Measurements from ENCODE around the gene CNTN2. TPM values are rescaled to one million over a fixed set of nuclear protein-coding genes. Genes with fewer than 3 reads are reported as not detected.
A peak's percentile ranks its signal among the peaks of the same experiment; 100 is the strongest.

The CNTN2 gene
- total RNA-seq, 2 donors from 2014 or later, result 0.13 TPM; not detected in 1

DNA sequence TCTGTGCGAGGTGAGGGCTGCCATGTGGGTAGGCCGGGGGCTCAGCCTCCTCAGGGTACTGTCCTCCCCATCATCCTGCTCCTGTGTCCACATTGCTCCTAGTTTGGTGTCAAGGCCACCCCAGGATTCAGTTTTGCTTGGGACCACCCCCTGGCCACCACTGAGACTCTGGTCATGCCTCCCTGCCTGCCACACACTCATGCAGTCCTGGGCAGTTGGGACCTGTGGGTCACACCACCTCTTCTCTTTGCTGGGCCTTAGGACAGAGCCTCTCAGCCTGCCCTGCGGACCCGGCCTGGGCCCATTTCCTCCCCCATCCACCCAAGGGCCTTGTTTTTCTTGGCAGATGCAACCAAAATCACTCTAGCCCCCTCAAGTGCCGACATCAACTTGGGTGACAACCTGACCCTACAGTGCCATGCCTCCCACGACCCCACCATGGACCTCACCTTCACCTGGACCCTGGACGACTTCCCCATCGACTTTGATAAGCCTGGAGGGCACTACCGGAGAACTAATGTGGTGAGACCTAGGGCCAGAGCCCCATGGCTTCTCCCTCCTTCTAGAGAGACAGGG lies 21.8 kb downstream of the CNTN2 start:
- Mint-ChIP-seq H3K27ac (no peak overlapping the region), H3K36me3 (ENCODE audit: low read depth) (no peaks in the 10 kb centered on the region), H3K4me3 (no peak overlapping the region), H3K9me3 (no peaks in the 10 kb centered on the region), H3K4me1 (no peaks in the 10 kb centered on the region), H3K27me3 (ENCODE audit: insufficient read depth) (no peaks in the 10 kb centered on the region)
- Histone ChIP-seq H3K4me3 (ENCODE audit: low read length) (no peak overlapping the region), H3K36me3 (ENCODE audit: control insufficient read depth, insufficient read depth, low read length) (no peaks in the 10 kb centered on the region), H3K27me3 (ENCODE audit: control insufficient read depth, insufficient read depth, low read length, poor library complexity, severe bottlenecking) (no peaks in the 10 kb centered on the region), H3K27ac (ENCODE audit: low read depth, low read length) (no peak overlapping the region), H3K9me3 (ENCODE audit: control insufficient read depth, low read length) (no peaks in the 10 kb centered on the region), H3K4me1 (ENCODE audit: control insufficient read depth, insufficient read depth, low read length) (no peaks in the 10 kb centered on the region), H3K9ac (ENCODE audit: extremely low read depth, low read length, poor library complexity, severe bottlenecking) (no peak overlapping the region)
- WGBS, 2 experiments (ENCODE audit: insufficient coverage in 1 of 2, insufficient read length in 1 of 2), result 91 to 95% methylated on average over 6 to 9 of the region's 9 CpGs
- DNase-seq, result peak; percentile 28
- TF ChIP-seq, protein P1, sequence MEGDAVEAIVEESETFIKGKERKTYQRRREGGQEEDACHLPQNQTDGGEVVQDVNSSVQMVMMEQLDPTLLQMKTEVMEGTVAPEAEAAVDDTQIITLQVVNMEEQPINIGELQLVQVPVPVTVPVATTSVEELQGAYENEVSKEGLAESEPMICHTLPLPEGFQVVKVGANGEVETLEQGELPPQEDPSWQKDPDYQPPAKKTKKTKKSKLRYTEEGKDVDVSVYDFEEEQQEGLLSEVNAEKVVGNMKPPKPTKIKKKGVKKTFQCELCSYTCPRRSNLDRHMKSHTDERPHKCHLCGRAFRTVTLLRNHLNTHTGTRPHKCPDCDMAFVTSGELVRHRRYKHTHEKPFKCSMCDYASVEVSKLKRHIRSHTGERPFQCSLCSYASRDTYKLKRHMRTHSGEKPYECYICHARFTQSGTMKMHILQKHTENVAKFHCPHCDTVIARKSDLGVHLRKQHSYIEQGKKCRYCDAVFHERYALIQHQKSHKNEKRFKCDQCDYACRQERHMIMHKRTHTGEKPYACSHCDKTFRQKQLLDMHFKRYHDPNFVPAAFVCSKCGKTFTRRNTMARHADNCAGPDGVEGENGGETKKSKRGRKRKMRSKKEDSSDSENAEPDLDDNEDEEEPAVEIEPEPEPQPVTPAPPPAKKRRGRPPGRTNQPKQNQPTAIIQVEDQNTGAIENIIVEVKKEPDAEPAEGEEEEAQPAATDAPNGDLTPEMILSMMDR (conservative IDR thresholded peaks at IDR 0.05), result no peak

DNA sequence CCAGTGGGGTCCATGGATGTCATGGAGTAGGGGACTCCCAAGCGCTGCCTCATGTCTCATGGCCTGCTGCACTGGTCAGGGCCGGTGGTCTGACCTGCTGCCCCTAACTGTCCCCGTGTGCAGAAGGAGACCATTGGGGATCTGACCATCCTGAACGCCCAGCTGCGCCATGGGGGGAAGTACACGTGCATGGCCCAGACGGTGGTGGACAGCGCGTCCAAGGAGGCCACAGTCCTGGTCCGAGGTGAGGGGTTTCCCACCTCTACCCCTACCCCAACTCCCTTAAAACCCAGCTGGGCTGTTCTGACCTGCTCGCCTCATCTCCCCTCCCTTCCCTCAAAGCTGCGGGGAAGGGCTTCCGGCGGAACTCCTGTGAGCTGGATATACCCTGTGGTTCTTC lies 22.7 kb downstream of the CNTN2 start:
- no peak overlapping the region for H3K4me3 Mint-ChIP-seq
- peak; percentile 27 for DNase-seq
- H3K36me3 ChIP-seq (ENCODE audit: control insufficient read depth, insufficient read depth, low read length), result no peaks in the 10 kb centered on the region
- TF ChIP-seq, protein P1 (conservative IDR thresholded peaks at IDR 0.05), result no peak
- H3K4me1 ChIP-seq (ENCODE audit: control insufficient read depth, insufficient read depth, low read length), result no peaks in the 10 kb centered on the region
- no peaks in the 10 kb centered on the region for H3K9me3 Mint-ChIP-seq
- 92 to 97% methylated on average over 12 to 14 of the region's 14 CpGs for WGBS, 2 experiments (ENCODE audit: insufficient coverage in 1 of 2, insufficient read length in 1 of 2)
- H3K27me3 Mint-ChIP-seq (ENCODE audit: insufficient read depth), result no peaks in the 10 kb centered on the region
- no peak overlapping the region for H3K4me3 ChIP-seq (ENCODE audit: low read length)
- H3K27ac ChIP-seq (ENCODE audit: low read depth, low read length), result no peak overlapping the region
- H3K9me3 ChIP-seq (ENCODE audit: control insufficient read depth, low read length), result no peaks in the 10 kb centered on the region
- H3K4me1 Mint-ChIP-seq, result no peaks in the 10 kb centered on the region
- H3K36me3 Mint-ChIP-seq (ENCODE audit: low read depth), result no peaks in the 10 kb centered on the region
- no peak overlapping the region for H3K27ac Mint-ChIP-seq
- H3K27me3 ChIP-seq (ENCODE audit: control insufficient read depth, insufficient read depth, low read length, poor library complexity, severe bottlenecking), result no peaks in the 10 kb centered on the region
- no peak overlapping the region for H3K9ac ChIP-seq (ENCODE audit: extremely low read depth, low read length, poor library complexity, severe bottlenecking)

DNA sequence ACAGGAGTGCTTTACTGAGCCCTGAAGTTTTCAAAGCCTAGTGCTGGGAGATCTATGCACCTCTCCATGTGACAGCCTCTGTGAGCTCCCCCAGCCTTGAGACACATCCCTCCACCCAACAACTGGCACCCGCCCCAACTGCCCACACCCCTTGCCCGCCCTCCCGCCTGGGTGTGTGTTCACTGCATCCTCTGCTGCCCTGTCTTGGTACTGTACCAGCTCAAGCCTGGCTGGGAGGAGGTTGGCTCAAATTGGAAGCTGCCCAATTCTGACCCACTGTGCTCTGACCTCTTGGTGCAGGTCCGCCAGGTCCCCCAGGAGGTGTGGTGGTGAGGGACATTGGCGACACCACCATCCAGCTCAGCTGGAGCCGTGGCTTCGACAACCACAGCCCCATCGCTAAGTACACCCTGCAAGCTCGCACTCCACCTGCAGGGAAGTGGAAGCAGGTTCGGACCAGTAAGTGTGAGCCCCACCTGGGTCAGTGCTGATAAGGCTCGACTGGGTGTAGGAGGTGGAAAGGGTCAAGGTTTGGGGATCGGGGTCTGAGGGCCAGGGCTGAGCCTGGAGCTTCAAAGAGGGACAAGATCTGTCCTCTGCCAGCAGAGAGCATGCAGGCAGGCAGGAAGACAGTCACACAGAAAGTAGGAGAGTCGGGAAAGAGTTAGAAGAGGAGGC lies 23.3 kb downstream of the CNTN2 start:
- WGBS, 2 experiments (ENCODE audit: insufficient coverage in 1 of 2, insufficient read length in 1 of 2), result 89 to 98% methylated on average over 4 to 13 of the region's 13 CpGs
- peak; percentile 86 for DNase-seq

More for the DNA sequence above, 23.3 kb downstream of the CNTN2 start:
- H3K4me3 ChIP-seq (ENCODE audit: low read length), result no peak overlapping the region
- no peaks in the 10 kb centered on the region for H3K27me3 ChIP-seq (ENCODE audit: control insufficient read depth, insufficient read depth, low read length, poor library complexity, severe bottlenecking)
- TF ChIP-seq, protein P1 (conservative IDR thresholded peaks at IDR 0.05), result peak; percentile 58
- H3K9me3 ChIP-seq (ENCODE audit: control insufficient read depth, low read length), result no peaks in the 10 kb centered on the region
- no peak overlapping the region for H3K27ac ChIP-seq (ENCODE audit: low read depth, low read length)
- no peaks in the 10 kb centered on the region for H3K36me3 ChIP-seq (ENCODE audit: control insufficient read depth, insufficient read depth, low read length)
- no peak overlapping the region for H3K27ac Mint-ChIP-seq
- no peaks in the 10 kb centered on the region for H3K36me3 Mint-ChIP-seq (ENCODE audit: low read depth)
- no peak overlapping the region for H3K4me3 Mint-ChIP-seq
- H3K9me3 Mint-ChIP-seq, result no peaks in the 10 kb centered on the region
- no peaks in the 10 kb centered on the region for H3K4me1 ChIP-seq (ENCODE audit: control insufficient read depth, insufficient read depth, low read length)
- no peak overlapping the region for H3K9ac ChIP-seq (ENCODE audit: extremely low read depth, low read length, poor library complexity, severe bottlenecking)
- H3K4me1 Mint-ChIP-seq, result no peaks in the 10 kb centered on the region
- no peaks in the 10 kb centered on the region for H3K27me3 Mint-ChIP-seq (ENCODE audit: insufficient read depth)

Measured in endodermal cell (in vitro differentiated cells).